GM19438 (cell line): ENCODE results near the gene HID1.
"Not testable (repeated sequence)": the region's sequence is repeated elsewhere in the genome, so short reads cannot be mapped to it uniquely, and the experiment has no call there.

Experiments
- ATAC-seq: cut with Tn5 transposase; IDR thresholded peaks from one replicate; pipeline ENCODE4 v1.9.1; 2021; ENCODE audit warnings: low read depth; ENCODE audit not compliant: unreplicated experiment

HID1 gene

GRCh38 chr17:74924250-74924948 is 48.2 kb downstream of the HID1 start, which contains the start of gene OTOP2:
TSS of gene OTOP2 (plus strand) at chr17:74924273. CDS start at chr17:74924633, 360 bp downstream.
- no peak for ATAC-seq

DNA sequence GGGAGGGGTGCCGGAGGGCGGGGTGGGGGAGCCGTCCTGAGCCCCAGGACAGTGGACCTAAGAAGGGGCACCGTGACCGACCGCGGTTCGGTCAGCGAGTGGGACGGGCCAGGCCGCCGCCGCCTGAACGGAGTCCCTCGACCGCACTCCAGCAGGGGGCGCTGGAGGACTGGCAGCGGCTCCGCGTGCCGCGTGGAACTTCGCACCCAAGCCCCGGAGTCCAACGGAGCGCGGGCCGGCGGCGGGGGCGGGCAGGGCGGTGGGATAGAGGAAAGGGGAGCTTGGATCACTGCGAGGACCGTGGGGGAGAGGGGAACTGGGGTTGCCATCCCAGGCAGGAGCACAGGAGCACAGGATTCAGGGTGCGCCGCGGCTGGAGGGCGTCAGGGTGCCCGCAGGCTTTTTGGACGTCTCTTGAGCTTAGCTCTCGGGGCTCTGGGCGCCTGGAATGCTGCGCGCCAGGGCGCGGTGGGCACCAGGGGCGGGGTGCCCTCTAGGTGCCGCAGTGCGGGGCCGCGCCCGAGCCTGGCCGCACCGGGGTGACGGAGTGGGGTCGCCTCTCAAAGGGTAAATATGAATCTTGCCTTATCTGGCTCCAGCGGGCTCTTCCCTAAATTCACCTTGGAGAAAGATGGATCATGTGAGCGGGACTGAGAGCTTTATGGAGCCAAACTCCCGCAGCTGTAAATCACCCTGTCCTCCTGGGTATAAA is 48.9 kb downstream of the HID1 start:
- no peak for ATAC-seq

DNA sequence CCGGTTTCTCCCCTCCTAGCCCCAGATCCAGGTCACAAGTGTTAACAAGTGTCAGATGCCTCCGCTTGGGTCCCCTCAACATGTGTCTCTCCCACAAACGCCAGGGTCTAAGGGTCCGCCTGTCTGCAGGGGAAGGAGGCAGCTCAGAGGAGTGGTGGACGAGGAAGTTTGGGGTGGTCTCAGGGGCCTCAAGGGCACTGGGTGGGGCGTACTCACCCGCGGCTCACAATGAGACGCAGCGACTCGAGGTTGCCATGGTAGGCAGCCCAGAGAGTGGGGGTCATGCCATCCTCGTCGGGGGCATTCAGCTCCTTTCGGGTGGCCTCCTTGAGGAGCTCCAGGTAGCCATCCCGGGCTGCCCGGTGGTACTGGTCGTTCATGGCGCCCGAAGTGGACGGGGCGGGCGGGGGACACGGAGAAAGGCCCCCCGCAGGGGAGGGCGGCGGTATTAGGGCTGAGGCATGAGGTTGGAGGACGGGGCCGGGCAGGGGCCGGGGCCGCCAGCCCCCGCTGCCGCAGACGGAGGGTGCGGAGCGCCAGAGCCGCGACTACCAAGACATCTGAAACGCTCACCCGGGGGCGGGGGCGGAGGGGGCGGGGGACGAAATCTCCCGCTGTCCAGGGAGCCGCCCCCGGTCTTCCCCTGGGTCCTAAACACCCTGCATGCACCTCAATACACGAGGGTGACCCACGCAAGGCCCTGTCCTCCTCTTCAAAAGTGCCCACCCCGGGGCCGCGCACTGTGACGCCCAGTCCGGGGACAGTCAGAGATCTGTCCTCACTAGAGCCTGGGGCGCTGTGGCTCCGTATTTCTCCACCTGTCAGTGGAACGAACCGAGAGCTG is 49.6 kb downstream of the HID1 start, which contains the start of gene USH1G:
Gene USH1G (minus strand): TSS at position 562 of the 844 bp plus-strand sequence. CDS start 182 bp downstream, at position 380.
- no peak for ATAC-seq

GRCh38 chr17:74922172-74922571 is 50.4 kb downstream of the HID1 start:
- ATAC-seq, result no peak

DNA sequence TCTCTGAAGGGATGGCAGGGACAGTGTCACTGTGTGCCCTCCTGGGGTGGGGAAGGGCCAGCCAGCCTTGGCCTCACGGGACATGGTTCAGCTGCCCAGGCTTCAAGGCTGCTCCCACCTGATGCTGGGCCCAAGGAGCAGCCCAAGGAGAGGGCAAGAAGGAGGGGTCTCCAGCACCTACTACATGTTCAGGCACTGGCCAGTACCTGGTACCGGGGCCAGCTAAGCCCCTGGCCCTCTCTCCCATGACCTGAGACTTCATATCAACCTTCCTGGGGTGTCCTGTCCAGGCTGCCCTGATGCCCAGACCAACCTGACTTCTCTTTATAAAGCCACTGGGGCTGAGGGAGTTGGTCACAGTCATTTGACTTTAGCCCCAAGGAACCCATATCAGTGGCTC is 50.8 kb downstream of the HID1 start:
- no peak for ATAC-seq

DNA sequence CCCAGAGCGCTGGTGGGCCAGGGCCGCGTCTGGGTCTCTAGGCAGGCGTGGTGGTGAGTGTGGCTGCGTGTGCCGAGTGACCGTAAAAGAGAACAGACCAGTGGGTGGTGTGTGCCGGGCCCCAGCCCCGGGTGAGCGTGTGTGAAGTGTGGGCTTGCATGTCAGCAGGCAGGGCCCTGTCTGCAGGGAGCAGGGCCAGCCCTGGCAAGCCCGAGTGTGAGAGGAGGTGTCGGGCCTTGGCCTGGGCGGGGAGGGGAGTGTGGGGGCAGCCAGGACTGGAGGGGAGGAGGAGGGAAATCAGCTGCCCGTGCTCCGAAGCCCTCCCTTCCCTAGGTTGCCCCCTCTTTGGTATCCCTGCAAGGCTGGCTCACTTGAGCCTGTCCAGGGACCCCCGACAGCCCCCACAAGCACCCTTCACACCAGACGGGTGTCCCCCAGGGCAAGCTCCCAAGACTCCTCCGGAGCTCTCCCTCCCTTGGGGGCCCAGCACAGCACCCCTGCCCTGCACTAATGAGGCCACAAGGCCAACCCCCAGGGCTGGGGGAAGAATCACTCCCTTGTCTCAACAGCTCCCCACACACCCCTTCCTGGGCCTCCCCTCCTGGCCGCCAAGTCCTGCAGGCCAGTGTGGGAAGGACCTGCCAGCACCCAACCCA is 51.4 kb downstream of the HID1 start:
- no peak for ATAC-seq

GRCh38 chr17:74920642-74921025 is 51.9 kb downstream of the HID1 start:
- no peak for ATAC-seq

DNA sequence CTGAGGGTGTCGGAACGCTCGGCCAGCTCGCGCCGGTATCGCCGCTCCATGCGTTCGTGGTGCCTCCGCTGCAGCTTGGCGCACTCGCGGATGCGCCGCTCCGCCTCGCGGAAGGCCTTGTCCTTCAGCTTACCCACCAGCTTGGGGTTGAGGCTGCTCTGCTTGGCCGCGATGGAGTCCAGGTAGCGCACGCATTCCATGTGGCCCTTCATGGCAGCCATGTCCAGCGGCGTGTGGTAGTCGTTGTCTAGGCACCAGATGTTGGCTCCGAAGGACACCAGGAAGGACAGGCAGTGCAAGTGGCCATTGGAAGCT is 52.3 kb downstream of the HID1 start:
- no peak for ATAC-seq

- ATAC-seq, result no peak
Observed at GRCh38 chr17:74919440-74920305, 52.9 kb downstream of the HID1 start.

GRCh38 chr17:74918906-74919305 is 53.7 kb downstream of the HID1 start:
- no peak for ATAC-seq

DNA sequence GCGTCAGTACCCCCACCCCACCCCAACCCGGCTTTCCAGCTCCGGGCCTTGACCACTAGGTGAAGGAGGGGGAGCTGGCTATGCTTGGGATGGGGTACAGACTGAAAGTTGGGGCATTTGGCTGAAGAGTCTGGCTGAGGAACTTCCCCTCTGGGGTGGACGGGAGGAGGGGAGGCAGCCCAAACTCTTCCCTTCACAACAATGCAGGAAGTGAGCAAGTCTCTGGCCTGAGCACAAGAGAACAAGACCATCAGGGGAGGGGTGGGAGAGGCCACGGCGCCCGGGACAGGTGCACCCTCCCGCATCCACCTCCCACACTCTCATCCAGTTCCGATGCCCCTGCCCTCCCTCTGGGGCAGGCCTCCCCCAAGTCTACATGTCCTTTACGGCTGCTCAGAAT is 55.1 kb downstream of the HID1 start:
- no peak for ATAC-seq

DNA sequence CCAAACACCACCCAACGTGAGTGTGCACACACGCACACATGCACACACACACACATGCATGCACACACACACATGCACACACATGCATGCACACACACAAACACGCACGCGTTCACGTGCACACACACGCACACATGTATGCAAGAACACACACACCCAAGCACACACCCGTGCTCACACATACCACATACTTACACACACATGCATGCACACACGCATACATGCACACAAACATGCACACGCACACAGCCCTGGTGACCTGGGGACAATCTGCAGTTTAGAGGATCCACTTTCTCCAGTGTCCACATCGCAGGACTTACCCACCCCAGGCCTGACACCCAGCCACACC is 55.7 kb downstream of the HID1 start:
- ATAC-seq, result no peak

DNA sequence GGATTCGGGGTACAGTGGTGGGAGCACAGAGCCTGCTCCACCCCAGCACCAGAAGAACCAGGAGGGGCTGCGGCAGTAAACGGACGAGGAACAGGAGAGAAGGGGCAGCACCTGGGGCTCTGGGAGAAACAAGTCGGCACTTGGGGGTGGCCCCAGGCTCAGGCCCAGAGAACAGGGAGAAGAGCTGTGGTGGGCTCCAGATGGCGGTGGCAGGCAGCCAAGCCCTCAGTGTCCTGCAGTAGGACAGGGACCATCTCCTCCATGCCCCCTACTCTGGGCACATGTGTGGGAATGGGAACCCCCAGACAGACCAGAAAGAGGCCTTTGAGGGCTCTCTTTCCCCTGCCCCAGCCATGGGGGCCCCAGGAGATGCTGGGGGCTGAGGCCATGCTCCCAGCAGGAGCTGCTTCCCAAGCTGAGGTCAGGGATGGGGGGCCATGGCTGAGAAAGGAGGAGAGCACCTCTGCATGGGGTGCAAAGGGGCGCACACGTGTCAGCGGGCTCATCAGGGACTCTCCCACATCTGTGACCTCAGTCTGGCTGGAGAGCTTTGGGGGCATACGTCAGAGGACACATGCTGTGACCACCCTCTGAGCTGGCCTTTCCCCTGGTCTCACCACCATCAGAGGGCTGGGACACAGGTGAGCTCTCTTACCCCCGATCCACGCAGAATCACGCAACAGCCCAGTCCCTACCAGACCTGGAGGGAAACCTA is 56.3 kb downstream of the HID1 start:
- ATAC-seq, result no peak

DNA sequence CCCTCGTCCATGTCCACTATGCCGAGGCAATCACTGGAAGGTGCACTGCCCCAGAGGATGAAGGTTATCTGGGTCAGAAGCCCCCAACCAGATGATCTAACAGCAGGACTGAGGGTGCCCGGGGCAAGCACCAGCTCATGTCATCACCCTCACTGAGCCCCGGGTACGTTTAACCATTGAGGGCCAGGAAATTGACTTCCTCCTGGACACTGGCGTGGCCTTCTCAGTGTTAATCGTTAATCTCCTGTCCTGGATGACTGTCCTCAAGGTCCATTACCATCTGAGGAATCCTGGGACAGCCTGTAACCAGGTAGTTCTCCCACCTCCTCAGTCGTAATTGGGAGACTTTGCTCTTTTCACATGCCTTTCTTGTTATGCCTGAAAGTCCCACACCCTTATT is 61.1 kb downstream of the HID1 start:
- ATAC-seq, result not testable (repeated sequence)

DNA sequence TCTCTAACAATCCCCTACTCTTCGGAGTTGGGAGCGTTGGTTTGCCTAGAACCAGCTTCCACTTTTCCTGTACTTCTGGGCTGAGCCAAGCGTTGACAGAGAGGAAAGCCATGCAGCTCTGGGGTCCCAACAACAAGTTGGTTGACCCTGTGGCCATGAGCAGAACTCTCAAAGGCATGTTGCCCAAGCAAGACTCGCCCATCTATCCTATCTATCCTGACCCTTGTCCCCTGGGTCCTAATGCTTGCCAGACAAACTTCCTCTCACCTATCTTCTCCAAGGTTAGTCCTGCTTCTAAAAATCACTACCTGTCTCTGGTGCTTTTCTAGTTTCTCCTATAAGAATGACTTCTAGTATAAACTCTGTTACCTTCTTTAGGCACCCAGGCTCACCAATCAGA is 63.5 kb downstream of the HID1 start:
- not testable (repeated sequence) for ATAC-seq

DNA sequence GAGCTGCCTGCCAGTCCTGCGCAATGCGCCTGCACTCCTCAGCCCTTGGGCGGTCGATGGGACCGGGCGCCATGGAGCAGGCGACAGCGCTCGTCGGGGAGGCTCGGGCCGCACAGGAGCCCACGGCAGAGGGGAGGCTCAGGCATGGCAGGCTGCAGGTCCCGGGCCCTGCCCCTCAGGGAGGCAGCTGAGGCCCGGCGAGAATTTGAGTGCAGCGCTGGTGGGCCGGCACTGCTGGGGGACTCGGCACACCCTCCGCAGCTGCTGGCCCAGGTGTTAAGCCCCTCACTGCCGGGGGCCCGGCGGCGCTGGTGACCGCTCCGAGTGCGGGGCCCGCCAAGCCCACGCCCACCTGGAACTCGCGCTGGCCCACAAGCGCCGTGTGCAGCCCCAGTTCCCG is 65.5 kb downstream of the HID1 start:
- ATAC-seq, result no peak

DNA sequence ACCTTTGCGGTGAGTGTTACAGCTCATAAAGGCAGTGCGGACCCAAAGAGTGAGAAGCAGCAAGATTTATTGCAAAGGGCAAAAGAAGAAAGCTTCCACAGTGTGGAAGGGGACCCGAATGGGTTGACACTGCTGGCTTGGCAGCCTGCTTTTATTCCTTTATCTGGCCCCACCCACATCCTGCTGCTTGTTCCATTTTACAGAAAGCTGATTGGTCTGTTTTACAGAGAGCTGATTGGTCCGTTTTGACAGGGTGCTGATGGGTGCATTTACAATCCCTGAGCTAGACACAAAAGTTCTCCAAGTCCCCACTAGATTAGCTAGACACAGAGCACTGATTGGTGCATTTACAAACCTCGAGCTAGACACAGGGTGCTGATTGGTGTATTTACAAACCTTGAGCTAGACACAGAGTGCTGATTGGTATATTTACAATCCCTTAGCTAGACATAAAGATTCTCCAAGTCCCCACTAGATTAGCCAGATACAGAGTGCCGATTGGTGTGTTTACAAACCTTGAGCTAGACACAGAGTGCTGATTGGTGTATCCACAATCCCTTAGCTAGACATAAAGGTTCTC is 66.3 kb downstream of the HID1 start:
- not testable (repeated sequence) for ATAC-seq

DNA sequence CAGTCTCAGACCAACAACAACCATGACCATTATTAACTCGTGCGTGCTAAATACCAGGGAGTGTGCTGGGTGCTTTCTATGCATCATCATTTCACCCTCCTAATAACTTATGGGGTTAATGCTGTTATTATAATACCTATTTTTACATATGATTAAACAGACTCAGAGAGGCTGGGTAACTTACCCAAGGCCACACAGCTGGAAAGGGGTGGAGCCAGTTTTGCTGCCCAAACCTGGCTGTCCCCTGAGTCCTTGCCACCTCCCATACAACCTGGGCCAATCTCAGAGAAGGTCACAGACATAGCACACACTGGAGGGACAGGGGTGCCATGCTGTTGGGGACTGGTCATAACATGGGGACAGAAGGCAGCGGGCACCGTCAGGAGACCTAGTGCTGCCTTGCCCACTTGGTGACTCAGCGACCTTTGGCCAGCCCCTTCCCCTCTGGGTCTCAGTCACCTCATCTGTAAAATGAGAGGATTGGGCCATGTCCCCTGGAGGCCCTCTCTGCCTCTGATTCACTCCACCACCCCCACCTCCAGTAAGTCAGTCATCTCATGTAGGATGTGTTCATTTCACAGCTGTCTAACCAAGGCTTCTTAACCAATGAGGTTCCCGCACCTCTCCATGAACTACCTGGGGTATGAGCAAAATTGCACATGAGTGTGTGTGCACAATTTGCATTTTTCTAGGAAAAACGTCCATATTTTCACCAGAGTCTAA is 67.7 kb downstream of the HID1 start:
- ATAC-seq, result no peak
